Erythroblast (primary cell): ENCODE data around the gene IL26.

Source experiments
- GATA1 ChIP-seq: IDR thresholded peaks from 2 replicates; pipeline ENCODE4 v1.6.1; 2011; ENCODE audit warnings: low read depth, mild to moderate bottlenecking, control low read depth, low read length, moderate library complexity
- POLR2A ChIP-seq: IDR thresholded peaks from 2 replicates; pipeline ENCODE4 v1.6.1; 2011; ENCODE audit warnings: mild to moderate bottlenecking, low read length

DNA sequence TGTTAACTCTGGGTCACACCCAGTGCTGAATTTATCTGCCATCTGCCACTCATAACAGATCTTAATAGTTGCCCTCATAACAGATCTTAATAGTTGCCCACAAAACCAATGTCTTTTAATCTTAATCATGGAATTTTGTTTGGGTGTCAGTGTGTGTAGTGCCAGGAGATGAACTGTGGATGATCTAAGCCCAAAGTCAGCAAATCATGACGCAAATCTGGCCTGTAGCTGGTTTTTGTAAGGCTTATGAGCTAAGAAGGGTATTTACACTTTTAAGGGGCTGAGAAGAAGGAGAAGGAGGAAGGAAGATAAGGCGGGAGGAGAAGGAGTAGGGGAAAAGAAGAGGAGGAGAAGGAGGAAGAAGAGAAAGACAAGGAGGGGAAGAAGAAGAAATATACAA lies 10.0 kb upstream of the IL26 start:
- TF ChIP-seq POLR2A (no peak), GATA1 (no peak)
